ENCODE data around the gene TPX2.

GRCh38 chr20:31710423-31711108 lies 28.5 kb upstream of the TPX2 start:
- TF ChIP-seq, protein P1, sequence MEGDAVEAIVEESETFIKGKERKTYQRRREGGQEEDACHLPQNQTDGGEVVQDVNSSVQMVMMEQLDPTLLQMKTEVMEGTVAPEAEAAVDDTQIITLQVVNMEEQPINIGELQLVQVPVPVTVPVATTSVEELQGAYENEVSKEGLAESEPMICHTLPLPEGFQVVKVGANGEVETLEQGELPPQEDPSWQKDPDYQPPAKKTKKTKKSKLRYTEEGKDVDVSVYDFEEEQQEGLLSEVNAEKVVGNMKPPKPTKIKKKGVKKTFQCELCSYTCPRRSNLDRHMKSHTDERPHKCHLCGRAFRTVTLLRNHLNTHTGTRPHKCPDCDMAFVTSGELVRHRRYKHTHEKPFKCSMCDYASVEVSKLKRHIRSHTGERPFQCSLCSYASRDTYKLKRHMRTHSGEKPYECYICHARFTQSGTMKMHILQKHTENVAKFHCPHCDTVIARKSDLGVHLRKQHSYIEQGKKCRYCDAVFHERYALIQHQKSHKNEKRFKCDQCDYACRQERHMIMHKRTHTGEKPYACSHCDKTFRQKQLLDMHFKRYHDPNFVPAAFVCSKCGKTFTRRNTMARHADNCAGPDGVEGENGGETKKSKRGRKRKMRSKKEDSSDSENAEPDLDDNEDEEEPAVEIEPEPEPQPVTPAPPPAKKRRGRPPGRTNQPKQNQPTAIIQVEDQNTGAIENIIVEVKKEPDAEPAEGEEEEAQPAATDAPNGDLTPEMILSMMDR (IDR thresholded peaks at IDR 0.05), result no peak
- no peak for TF ChIP-seq EZH2 (IDR thresholded peaks at IDR 0.05)
